Activated CD8-positive, alpha-beta memory T cell treated with anti-CD3 and anti-CD28 coated beads, Interleukin-2, amount 50 U/mL, for 24 hours (primary cell): Measurements from ENCODE around the gene RIMBP2.

Experiments used
- DNase-seq: peaks from one replicate; pipeline ENCODE4 v3.0.0-alpha.2; 2020; ENCODE audit errors: extremely low read depth

The RIMBP2 gene

DNA sequence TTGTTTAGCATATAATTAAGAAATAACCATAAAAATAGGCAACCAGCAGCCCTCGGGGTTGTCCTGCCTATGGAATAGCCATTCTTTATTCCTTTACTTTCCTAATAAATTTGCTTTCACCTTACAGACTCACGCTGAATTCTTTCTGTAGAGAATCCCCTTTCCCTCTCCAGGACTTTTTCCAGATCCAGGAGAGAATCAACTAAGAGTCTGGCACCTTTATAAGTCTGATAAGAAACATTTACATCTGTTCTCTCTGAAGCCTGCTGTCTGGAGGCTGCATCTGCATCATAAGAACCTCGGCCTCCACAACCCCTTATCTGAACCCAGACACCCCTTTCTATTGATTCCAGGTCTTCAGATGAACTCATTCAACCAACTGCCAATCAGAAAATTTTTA, 32.3 kb downstream of the RIMBP2 start:
- DNase-seq, result no peak

- DNase-seq, result no peak
These were observed 33.0 kb downstream of the RIMBP2 start for GRCh38 chr12:130683080-130683479.

DNA sequence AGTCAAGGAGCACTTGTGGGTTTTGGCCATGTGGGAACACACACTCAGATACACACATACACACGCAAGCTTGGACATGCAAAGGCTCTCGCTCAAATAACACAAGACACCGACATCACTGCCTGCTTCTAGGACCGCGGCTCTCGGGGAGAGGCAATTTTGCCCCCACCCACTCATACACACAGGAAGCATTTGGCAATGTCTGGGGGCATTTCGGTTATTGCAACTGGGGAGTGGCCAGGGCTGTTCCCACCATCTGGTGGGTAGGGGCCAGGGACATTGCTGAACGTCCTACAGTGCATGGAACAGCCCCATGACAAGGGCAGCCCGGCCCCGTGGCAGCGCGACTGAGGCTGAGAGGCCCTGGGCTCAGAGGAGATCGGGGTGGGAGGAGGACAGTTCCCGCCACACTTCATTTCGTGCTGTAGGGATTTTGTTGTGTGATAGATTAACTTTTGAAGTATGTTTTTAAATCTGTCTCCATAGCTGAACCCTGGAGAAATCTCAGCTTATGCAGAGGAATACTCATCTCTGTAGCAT, 35.6 kb downstream of the RIMBP2 start:
- DNase-seq, result no peak

- DNase-seq, result no peak
These were observed 38.0 kb downstream of the RIMBP2 start for GRCh38 chr12:130677957-130678558.

- no peak for DNase-seq
These were observed 40.3 kb downstream of the RIMBP2 start for GRCh38 chr12:130675791-130676190.

GRCh38 chr12:130675121-130675520, 41.0 kb downstream of the RIMBP2 start:
- DNase-seq, result no peak

DNA sequence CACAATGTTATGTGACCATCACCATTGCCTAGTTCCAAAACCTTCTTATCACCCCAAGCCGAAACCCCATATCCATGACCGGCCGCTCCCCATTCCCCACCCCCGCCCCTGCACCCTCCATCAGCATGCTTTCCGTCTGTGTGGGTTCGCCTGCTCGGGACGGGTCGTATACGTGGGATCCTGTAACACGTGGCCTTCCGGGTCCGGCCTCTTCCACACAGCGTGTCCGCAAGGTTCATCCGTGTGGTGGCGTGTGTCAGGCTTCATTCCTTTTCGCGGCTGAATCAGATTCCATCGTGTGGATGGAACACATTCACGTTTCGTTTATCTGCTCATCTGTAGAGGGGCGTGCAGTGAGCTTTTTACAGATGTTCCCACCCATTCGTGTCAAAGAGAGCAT, 41.4 kb downstream of the RIMBP2 start:
- DNase-seq, result no peak

- no peak for DNase-seq
These were observed 42.9 kb downstream of the RIMBP2 start for GRCh38 chr12:130673036-130673705.

- DNase-seq, result no peak
These were observed 43.8 kb downstream of the RIMBP2 start for GRCh38 chr12:130672089-130672820.

- DNase-seq, result no peak
These were observed 44.5 kb downstream of the RIMBP2 start for GRCh38 chr12:130671556-130671955.

DNA sequence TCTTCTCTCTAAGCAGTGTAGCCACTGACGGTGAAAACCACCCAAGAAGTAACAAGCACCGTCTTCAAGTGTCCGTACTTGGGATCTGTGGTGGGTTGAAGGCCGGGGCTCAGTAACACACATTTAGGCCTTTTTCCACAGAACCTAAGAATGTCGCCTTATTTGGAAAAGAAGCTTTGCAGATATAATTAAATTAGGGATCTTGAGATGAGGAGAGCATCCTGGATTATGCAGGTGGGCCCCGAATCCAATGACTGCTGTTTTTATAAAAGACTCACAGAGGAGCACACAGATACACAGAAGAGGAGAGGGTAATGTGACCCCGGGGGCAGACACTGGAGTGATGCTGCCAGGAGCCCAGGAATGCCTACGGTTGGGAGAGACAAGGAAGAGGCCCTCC, 46.3 kb downstream of the RIMBP2 start:
- no peak for DNase-seq

DNA sequence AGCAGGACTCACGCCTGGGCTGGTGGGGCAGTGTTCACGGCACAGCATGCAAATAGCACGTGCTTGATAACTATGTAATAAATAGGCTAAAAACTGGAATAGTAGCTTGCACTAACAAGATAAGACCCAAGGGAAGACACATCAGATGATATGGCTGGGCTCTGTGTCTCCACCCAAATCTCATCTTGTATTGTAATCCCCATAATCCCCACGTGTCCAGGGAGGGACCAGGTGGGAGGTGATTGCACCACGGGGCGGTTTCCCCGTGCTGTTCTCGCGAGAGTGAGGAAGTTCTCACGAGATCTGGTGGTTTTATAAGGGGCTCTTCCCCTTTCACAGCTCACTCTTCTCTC, 46.9 kb downstream of the RIMBP2 start:
- no peak for DNase-seq

DNA sequence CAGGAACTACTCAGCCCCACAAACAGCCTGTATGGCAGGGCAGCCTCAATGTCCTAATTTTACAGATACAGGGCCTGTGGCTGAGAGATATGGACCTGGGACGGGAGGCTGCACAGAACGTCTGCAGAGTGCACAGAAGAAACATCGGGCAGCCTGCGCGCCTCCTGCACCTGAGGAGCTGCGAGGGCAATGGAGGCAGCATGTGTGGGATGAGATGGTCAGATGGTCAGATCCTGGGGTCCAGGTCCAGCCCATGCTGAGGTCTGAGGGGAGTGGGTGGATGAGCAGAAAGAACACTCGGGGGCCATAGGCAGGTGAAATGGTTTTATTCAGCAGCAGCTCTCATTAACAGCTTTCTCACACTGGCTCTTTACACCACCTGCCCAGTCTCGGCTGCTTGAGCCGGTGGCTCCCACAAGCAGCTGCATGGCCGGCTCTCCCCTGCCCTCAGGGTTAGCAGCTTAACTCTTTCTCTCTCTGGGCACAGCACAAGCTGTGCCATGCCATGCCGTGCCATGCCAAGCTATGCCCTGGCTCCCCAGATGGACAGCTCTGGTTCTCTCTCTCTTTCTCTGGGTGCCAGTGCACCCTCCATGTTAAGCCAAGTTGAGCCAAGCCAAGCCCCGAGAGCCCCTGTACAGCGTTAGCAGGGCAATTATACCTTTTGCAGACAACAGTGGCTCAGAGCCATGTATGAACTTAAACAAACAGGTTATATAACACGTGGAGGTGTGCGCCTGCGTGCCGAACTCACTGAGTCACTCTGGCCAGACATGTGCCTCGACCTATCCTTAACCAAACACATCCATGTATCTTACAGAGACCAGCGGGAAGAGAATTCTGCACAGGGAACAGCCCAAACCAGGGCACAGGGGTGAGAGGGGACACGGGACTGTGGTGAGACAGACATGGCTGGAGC, 47.6 kb downstream of the RIMBP2 start:
- no peak for DNase-seq

DNA sequence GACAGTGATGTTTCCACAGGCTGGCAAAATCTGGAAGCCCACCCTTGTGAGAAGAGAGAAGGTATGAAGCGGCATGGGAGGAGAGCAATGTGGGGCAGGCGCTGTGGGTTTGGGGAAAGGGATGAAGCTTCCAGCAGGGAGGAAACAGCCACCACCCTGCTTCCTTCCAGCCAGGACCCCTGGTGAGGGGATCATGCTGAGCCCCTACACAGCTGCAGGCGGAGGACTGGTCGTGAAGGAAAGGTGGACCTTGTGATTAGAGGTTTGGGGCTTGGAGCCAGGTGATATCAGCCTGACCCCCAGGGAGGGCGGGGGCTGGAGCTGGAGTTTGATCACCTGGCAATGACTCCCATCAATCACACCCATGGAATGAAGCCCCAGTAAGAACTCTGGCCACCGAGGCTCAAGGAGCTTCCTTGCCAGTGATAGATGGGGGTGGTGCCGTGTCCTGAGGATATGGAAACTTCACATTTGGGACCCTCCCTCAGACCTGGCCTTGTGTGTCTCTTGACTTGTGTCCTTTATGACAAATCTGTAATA, 48.6 kb downstream of the RIMBP2 start:
- no peak for DNase-seq

GRCh38 chr12:130666645-130667044, 49.5 kb downstream of the RIMBP2 start:
- DNase-seq, result no peak

GRCh38 chr12:130665753-130666152, 50.3 kb downstream of the RIMBP2 start:
- no peak for DNase-seq

DNA sequence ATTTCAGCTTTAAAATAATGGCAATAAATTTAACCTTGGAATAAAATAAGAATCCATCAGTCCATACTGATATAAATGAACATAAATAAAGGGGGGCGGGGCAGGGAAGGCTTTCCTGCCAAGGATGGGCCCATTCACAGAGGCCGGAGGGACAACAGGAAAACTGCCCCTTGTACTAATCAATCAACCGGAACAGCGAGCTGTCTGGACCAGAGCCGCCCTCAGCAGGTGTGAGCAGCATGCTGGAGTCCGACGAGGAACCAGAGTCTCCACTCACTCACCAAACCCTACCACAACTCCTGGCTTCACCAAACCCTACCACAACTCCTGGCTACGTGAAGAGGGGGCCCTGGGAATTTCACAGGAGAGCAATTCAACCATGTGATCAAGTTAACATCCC, 51.3 kb downstream of the RIMBP2 start:
- no peak for DNase-seq

DNA sequence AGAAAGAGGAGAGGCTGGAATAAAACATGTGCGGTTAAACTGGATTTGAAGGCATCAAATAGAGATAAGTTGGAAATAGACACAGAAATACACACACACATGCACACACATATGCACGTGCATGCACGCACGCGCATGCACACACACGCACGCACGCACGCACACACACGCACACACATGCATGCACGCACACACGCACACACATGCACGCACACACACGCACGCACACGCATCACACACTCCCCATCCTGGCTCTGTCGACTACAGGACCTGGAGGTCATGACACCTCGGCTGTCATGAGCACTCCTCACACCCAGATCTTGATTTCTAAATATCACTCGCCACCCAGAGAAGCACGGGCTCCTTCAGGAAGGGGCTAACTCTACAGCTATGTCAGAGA, 51.8 kb downstream of the RIMBP2 start:
- no peak for DNase-seq

DNA sequence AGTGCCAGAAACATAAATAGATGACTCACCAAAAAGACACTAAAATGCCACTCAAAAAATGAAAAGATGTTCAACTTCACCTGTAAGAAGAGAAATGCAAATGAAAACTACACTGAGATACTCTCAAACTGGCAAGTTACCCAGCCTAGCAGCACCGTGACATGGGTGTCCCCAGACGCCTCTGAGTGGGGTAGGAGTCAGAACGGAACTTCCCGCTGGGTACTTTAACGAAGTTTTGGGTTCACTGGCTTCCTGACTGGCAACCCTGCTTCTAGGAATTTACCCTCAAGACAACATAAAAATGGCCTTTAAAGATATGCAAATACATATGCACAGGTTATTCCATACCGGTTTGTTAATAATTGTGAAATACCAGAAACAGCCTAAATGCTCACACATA, 52.6 kb downstream of the RIMBP2 start:
- DNase-seq, result no peak

GRCh38 chr12:130661486-130662255, 54.4 kb downstream of the RIMBP2 start:
- no peak for DNase-seq

GRCh38 chr12:130661059-130661458, 55.0 kb downstream of the RIMBP2 start:
- DNase-seq, result no peak
